Glomerular visceral epithelial cell (primary cell): ENCODE results near the gene PP2D1.
"Not testable (repeated sequence)": the region's sequence is repeated elsewhere in the genome, so short reads cannot be mapped to it uniquely, and the experiment has no call there.

Experiments used
- DNase-seq: peaks from one replicate; pipeline ENCODE4 v3.0.0-alpha.2; 2016; ENCODE audit errors: extremely low spot score

PP2D1 gene

DNA sequence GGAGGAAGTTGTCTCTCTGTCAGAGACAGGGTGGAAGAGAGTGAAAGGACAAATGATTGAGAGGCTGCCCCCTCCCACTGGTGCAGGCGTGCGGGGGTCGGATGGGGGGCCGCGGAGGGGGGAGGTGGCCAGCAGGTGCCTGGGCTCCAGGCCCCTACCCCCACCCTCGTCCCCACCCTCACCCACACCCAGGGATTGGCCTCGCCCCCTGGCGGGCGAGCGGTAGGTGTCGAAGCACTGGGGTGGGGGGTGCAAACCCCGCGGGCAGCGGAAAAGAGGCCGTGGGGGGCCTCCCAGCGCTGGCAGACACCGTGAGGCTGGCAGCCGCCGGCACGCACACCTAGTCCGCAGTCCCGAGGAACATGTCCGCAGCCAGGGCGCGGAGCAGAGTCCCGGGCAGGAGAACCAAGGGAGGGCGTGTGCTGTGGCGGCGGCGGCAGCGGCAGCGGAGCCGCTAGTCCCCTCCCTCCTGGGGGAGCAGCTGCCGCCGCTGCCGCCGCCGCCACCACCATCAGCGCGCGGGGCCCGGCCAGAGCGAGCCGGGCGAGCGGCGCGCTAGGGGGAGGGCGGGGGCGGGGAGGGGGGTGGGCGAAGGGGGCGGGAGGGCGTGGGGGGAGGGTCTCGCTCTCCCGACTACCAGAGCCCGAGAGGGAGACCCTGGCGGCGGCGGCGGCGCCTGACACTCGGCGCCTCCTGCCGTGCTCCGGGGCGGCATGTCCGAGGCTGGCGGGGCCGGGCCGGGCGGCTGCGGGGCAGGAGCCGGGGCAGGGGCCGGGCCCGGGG lies 27.9 kb upstream of the PP2D1 start, which contains the start of gene KAT2B:
KAT2B (plus strand) TSS at position 682 of the 783 bp plus-strand sequence; CDS start at position 714, 32 bp downstream.
- DNase-seq = peak; percentile 79

DNA sequence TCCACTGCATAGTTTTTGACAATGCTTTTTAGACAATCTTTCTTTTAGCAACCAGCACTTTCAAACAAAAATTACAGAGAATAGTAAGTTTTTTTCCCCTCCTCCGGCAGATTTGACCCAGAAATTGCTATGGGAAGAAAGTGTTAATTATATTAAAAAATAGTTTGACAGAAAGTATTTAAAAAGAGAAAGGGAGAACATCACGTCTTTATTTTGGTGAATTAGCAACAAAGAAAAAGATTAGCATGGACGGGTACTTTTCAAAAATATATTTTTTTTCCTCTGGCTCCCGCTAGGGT lies 27.4 kb upstream of the PP2D1 start:
- DNase-seq = no peak

GRCh38 chr3:20038699-20039465 lies 26.8 kb upstream of the PP2D1 start:
- no peak for DNase-seq

DNA sequence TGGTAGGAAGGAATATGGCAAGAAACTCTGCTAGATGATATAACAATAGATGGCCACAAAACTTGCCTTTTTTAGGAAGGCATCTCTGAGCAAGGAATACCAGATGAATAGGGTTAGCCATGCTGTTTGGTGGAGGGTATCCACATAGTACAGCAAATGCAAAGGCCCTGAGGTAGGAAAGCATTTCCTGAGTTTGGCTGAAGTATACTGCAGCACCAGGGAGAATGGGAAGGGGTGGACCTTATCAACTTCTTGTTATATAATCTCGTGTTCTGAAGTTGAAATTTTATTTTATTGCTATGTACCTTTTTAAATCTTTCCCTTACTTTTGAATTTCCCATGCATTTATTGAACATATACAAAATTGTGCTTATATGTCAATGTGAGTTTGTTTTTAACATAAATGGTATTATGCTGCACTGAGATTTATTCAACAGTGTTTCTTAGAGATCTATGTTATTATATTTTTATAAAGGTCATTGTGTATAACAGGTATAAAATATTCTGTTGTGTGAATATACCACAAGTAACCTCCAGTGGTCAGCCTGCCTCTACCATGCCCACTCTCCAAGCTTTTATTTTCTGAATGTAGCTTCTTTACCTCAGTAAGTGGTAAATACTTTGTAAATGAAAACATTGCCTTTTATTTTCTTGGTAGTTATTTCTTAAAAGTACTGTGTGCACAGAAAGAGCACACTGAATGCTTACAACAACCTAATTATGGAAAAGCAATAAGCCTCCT lies 25.4 kb upstream of the PP2D1 start:
- DNase-seq = no peak

GRCh38 chr3:20035019-20035418 lies 23.0 kb upstream of the PP2D1 start:
- no peak for DNase-seq

DNA sequence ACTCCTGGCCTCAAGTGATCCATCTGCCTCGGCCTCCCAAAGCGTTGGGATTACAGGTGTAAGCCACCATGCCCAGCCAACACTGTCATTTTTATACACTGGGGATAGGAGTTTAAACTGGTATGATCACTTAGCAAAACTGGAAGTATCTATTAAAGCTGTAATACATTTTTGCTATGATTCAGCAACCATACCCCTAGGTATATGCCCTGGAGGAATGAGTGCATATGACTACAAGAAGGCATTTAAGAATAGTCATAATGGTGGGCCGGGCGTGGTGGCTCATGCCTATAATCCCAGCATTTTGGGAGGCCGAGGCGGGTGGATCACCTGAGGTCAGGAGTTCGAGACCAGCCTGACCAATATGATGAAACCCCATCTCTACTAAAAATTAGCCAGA lies 19.9 kb upstream of the PP2D1 start:
- not testable (repeated sequence) for DNase-seq

DNA sequence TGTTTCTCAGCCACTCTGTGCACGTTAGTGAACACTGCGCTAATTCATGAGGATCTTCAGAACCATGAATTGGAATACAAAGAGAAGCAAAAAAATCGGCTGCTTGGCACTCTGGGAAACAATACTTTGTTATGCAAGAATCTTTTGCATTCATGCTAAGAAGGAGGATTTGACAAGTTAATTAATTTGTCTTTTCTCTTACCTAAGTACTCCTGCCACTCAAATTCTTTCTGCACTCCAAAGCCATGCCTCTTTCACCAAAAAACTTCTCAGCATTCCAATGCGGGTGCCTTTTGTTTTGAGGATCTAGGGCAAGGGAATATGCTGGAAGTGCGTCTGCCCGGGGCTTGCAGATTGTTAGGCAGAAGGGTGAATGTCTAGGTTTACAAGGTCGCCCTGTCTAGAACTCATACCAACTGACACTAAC lies 16.9 kb upstream of the PP2D1 start:
- no peak for DNase-seq

DNA sequence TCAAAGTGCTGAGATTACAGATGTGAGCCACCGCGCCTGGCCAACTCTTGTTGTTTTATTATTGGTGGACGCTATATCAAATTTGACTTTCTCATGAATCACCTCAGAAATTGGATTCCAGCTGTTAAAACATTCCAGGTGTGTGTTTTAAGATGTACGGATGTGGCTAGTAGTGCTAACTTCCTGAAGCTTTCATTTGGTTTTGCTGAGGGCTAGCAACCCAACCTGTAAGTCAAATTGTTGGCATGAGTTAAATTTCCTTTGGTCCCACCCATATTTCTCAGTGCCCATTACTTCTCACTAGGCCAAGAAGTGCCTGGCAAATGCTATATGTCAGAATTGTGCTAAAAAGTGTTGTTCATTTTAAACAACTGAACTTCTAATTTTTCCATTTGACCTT lies 15.1 kb upstream of the PP2D1 start:
- DNase-seq = no peak

DNA sequence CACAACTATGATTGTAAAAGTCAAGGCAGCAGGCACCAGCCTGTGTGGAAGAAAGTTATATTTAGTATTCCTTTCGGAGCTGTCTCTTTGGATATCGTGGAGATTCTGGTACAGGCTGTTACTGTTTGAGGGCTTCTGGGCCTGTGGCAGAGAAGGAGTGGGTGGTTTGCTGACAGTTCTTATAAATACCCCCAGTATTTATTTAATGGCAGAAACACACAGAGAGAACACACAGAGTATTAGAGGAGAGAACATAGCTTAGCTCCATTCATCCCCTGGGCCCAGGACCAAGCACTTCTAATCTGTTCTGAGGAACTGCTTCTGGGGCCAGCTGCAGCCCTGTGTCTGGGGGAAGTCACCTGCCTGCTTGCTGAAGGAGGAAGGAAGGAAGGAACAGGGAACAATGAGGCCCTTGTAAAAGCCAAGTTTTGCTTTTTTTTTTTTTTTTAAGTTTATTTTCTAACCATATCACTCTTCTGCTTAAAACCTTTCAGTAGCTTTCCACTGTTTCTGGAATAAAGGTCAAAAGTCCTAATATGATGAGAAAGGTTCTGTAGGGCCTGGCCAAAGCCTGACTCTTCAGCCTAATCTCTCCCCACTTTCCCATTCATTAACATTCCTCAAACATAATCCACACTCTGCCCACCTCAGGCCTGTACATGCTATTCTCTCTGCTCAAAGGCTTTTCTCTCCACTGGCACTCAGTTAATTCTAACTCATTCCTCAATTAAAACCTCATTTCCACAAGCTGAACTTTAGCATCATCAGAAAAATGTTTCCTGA lies 11.8 kb upstream of the PP2D1 start:
- DNase-seq = no peak

- DNase-seq = no peak
Observed at GRCh38 chr3:20022954-20023622, 11.0 kb upstream of the PP2D1 start.

- not testable (repeated sequence) for DNase-seq
Observed at GRCh38 chr3:20016076-20016475, 4.0 kb upstream of the PP2D1 start.

DNA sequence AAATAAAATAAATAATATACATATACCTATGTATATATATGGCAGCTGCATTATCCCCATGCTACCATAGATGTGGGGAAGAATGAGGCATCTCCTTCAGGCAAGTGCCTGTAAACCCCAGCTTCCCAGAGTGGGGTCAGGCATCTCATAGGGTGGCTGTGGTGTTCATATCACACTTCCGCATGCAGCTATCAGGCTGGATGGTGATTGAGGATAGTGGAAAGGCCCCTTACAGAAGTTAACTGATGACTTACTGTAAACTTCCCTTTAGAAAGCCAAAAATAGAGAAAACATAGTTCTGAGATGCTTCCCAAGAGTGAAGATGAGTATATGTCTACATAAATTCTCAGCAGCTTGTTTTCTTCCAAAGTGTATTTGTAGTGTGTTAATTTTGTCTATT lies 3.5 kb upstream of the PP2D1 start:
- no peak for DNase-seq

- DNase-seq = no peak
Observed at GRCh38 chr3:20013396-20013795, 1.3 kb upstream of the PP2D1 start.

DNA sequence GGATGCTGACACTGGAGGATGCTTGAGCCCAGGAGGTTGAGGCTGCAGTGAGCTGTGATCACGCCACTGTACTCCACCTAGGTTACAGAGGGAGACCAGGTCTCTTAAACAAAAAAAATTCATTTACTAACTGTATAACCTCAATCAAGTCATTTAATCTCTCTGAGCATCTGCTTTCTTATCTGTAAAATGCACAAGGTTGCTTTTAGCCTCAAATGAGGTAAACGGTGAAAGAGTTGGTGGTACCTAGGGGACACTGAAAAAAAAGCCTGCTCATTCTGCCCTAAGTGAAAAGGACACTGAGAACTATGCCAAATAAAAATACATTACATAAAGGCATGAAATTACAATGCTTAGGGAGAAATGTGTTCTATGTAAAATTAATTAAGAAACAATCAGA lies 3.4 kb downstream of the PP2D1 start:
- DNase-seq = no peak

GRCh38 chr3:20007960-20008359 lies 4.1 kb downstream of the PP2D1 start:
- no peak for DNase-seq

DNA sequence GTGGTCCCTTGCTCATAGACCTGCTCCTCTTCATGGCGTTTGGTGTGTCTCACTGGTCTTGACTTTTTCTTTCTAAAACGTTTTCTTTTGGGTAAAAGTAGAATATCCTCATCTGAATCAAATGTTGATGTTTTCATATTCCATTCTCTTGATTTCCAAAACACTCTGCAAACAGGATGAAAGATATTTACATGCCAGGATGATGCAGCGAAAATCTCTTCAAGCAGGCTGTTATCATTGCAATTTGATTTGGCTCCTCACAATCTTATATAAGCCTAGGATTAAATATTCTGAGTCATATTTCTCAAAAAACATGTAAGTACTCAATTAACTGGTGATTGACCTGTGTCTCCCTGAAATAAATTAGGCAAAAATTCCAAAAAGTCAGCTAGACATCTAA lies 10.1 kb downstream of the PP2D1 start:
- DNase-seq = no peak

DNA sequence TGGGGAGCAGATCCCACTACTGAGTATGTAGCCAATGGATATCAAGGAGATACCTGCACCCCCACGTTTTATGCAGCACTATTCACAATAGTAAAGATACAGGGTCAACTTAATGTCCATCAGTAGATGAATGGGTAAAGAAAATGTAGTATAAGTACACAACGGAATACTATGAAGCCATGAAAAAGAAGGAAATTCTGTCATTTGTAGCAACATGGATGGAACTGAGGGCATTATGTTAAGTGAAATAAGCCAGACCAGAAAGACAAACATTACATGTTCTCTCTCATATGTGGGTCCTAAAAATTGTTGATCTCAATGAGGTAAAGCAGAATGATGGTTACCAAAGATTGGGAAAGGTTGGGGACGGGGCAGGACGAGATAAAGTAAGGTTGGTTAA lies 14.6 kb downstream of the PP2D1 start:
- no peak for DNase-seq

DNA sequence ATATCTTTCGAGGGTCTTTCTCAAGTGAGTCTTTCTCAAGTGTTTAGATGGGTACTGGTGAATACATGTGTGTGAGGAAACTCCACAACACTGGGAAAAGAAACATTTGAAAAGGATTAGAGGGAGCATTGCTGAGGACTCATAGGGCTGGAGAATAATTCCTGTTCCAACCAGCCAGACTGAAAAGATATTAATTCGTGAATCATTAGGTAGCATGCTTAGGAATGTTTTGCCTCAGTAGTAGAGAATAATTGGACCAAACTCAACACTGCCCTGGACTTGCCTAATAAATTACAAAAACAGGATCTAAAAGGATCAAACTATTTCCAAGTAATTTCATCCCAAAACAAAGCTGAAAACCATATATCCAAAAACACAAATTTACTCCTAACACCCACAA lies 17.3 kb downstream of the PP2D1 start:
- no peak for DNase-seq

GRCh38 chr3:19988904-19989303 lies 23.2 kb downstream of the PP2D1 start:
- DNase-seq = not testable (repeated sequence)

DNA sequence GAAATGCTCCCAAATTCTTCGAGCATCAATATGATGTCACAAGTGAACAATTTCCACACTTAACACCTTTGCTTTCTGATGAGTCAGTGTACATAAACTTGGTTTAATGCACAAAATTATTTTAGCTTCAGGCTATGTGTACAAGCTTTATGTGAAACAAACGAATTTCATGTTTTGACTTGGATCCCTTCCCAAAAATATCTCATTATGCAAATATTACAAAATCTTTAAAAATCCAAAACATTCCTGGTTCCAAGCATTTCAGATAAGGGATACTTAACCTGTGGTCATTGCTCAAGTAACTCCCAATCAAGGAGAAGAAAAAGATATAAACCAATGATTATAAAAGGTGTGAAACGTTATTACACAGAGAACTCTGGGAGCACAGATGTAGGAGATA lies 40.0 kb downstream of the PP2D1 start:
- DNase-seq = peak; percentile 1

DNA sequence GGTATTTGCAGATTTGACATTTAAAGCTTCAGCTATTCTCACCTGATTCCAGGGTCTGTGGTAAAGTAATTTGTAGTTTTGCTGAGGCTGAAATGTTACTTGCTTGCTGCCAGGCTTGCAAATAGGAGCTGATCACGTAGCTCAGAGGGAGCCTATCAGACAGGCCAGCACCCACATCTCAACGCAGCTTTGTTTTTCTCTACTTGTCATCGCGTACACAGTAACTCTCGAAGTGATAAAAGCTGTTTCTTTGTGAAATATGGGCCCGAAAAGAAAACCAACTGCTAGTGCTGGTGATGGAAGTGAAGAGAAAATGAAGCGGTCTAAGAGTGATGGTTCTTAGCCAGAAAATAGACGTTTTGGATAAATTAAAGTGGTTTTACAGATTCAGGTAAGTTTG lies 41.7 kb downstream of the PP2D1 start:
- DNase-seq = no peak
